CD8-positive, alpha-beta memory T cell (primary cell): Measurements from ENCODE around the gene CCDC50. TPM values are rescaled to one million over a fixed set of nuclear protein-coding genes. Genes with fewer than 3 reads are reported as not detected.

ENCODE experiments used
- CTCF ChIA-PET: fragments of 350-600 bp; sonication (Branson Sonifier 250); formaldehyde crosslinking; loops from one replicate; lab custom pipeline; 2021; ENCODE audit warnings: antibody characterized with exemption; lab: Charles Lee
- POLR2A ChIA-PET: fragments of 350-600 bp; sonication (Branson Sonifier 250); formaldehyde crosslinking; loops from one replicate; lab custom pipeline; 2021; ENCODE audit warnings: antibody characterized with exemption; lab: Charles Lee
- DNase-seq, 5 donors: peaks; one replicate each; pipeline versions ENCODE4 v3.0.0 to v3.0.0-alpha.2; 2020 to 2022; ENCODE audit warnings: mixed read lengths in 1 of 5
- H3K27ac ChIP-seq: one replicate; pipeline ENCODE4 v1.7.0; 2013; ENCODE audit warnings: low read depth, mild to moderate bottlenecking, low read length, moderate library complexity
- H3K27me3 ChIP-seq: 2 replicates; pipeline ENCODE4 v1.7.0; 2013; ENCODE audit warnings: low read length, mild to moderate bottlenecking; ENCODE audit not compliant: insufficient read depth, poor library complexity, severe bottlenecking
- H3K36me3 ChIP-seq: 2 replicates; pipeline ENCODE4 v1.7.0; 2013; ENCODE audit warnings: mild to moderate bottlenecking, low read length, moderate library complexity; ENCODE audit not compliant: insufficient read depth
- H3K4me1 ChIP-seq: 2 replicates; pipeline ENCODE4 v1.7.0; 2013; ENCODE audit warnings: mild to moderate bottlenecking, low read length, moderate library complexity; ENCODE audit not compliant: insufficient read depth
- H3K4me3 ChIP-seq: 2 replicates; pipeline ENCODE4 v1.7.0; 2013; ENCODE audit warnings: mild to moderate bottlenecking, low read length
- H3K9me3 ChIP-seq: 2 replicates; pipeline ENCODE4 v1.7.0; 2013; ENCODE audit warnings: mild to moderate bottlenecking, low read length
- H3K27ac Mint-ChIP-seq, 8 donors: one replicate each; pipeline ENCODE4 v1.8.0; 2020 to 2021; ENCODE audit warnings: mixed read lengths in 8 of 8, mild to moderate bottlenecking in 6 of 8, inconsistent platforms in 3 of 8, moderate library complexity in 3 of 8
- H3K27me3 Mint-ChIP-seq, 2 donors: one replicate each; pipeline ENCODE4 v1.8.0; 2020 to 2021; ENCODE audit warnings: mixed read lengths in 2 of 2, mild to moderate bottlenecking in 1 of 2, moderate library complexity in 1 of 2
- H3K36me3 Mint-ChIP-seq, 3 donors: one replicate each; pipeline ENCODE4 v1.8.0; 2020 to 2021; ENCODE audit warnings: mixed read lengths in 3 of 3, inconsistent platforms in 1 of 3, mild to moderate bottlenecking in 1 of 3
- H3K4me1 Mint-ChIP-seq, 3 donors: one replicate each; pipeline ENCODE4 v1.8.0; 2020 to 2021; ENCODE audit warnings: mixed read lengths in 3 of 3, inconsistent platforms in 1 of 3, mild to moderate bottlenecking in 1 of 3
- H3K4me3 Mint-ChIP-seq, 7 donors: one replicate each; pipeline ENCODE4 v1.8.0; 2020 to 2021; ENCODE audit warnings: mixed read lengths in 7 of 7, mild to moderate bottlenecking in 6 of 7, moderate library complexity in 4 of 7, inconsistent platforms in 2 of 7
- H3K9me3 Mint-ChIP-seq, 5 donors: one replicate each; pipeline ENCODE4 v1.8.0; 2020 to 2022; ENCODE audit warnings: mixed read lengths in 5 of 5, mild to moderate bottlenecking in 3 of 5, moderate library complexity in 2 of 5, inconsistent platforms in 1 of 5
- polyA plus RNA-seq: library from polyadenylated mRNA; unstranded; fragments of 300-500 nt; fragmentation: Illumina TruSeq; gene quantifications from one replicate; pipeline ENCODE4 v1.2.3, GENCODE V29; 2021
- total RNA-seq, 2 experiments: library from RNA; stranded (reverse); gene quantifications; one replicate each; pipeline ENCODE4 v1.2.3, GENCODE V29; 2021

The CCDC50 gene
- total and polyA plus RNA-seq, 3 experiments from 2014 or later, result 7.9 to 13.0 (median 11.9) TPM

- no peaks in the 10 kb centered on the region for H3K36me3 Mint-ChIP-seq
- POLR2A ChIA-PET, result no interaction called here
These were observed 34.9 kb upstream of the CCDC50 start for GRCh38 chr3:191294291-191294690.

GRCh38 chr3:191296041-191296541 is 33.1 kb upstream of the CCDC50 start:
- Mint-ChIP-seq H3K4me1 (no peaks in the 10 kb centered on the region), H3K4me3 (no peak overlapping the region), H3K9me3 (peaks cover 0 to 2% (median 0%) of the 10 kb centered on the region in 5 donors), H3K27me3 (no peaks in the 10 kb centered on the region), H3K36me3 (no peaks in the 10 kb centered on the region), H3K27ac (no peak overlapping the region)
- Histone ChIP-seq H3K36me3 (no peaks in the 10 kb centered on the region), H3K4me3 (no peak overlapping the region), H3K9me3 (no peaks in the 10 kb centered on the region), H3K4me1 (no peaks in the 10 kb centered on the region), H3K27me3 (no peaks in the 10 kb centered on the region), H3K27ac (no peak overlapping the region)
- DNase-seq, result no peak
- ChIA-PET CTCF (no interaction called here), POLR2A (no interaction called here)

More at GRCh38 chr3:191294291-191294690, 34.9 kb upstream of the CCDC50 start:
- H3K4me1 ChIP-seq, result no peaks in the 10 kb centered on the region
- no peak overlapping the region for H3K27ac ChIP-seq
- Mint-ChIP-seq H3K27me3 (no peaks in the 10 kb centered on the region), H3K27ac (no peak overlapping the region), H3K4me1 (peaks cover 0 to 12% (median 7%) of the 10 kb centered on the region in 3 donors), H3K9me3 (peaks cover 0 to 3% (median 0%) of the 10 kb centered on the region in 5 donors), H3K4me3 (no peak overlapping the region)
- H3K4me3 ChIP-seq, result no peak overlapping the region
- H3K9me3 ChIP-seq, result no peaks in the 10 kb centered on the region
- no peaks in the 10 kb centered on the region for H3K27me3 ChIP-seq
- DNase-seq, result no peak
- H3K36me3 ChIP-seq, result no peaks in the 10 kb centered on the region
- CTCF ChIA-PET, result no interaction called here

- ChIA-PET CTCF (no interaction called here), POLR2A (no interaction called here)
- peaks cover 0 to 2% (median 0%) of the 10 kb centered on the region in 5 donors for H3K9me3 Mint-ChIP-seq
- Histone ChIP-seq H3K9me3 (no peaks in the 10 kb centered on the region), H3K27ac (no peak overlapping the region), H3K4me3 (no peak overlapping the region), H3K36me3 (no peaks in the 10 kb centered on the region), H3K27me3 (no peaks in the 10 kb centered on the region), H3K4me1 (no peaks in the 10 kb centered on the region)
- no peak overlapping the region for H3K27ac Mint-ChIP-seq
- H3K36me3 Mint-ChIP-seq, result no peaks in the 10 kb centered on the region
- no peak for DNase-seq
- no peaks in the 10 kb centered on the region for H3K4me1 Mint-ChIP-seq
- H3K27me3 Mint-ChIP-seq, result no peaks in the 10 kb centered on the region
- no peak overlapping the region for H3K4me3 Mint-ChIP-seq
These were observed 30.3 kb upstream of the CCDC50 start for GRCh38 chr3:191298846-191299245.

GRCh38 chr3:191300422-191300821 is 28.8 kb upstream of the CCDC50 start:
- ChIA-PET POLR2A (no interaction called here), CTCF (no interaction called here)
- no peak overlapping the region for H3K27ac Mint-ChIP-seq
- H3K36me3 ChIP-seq, result no peaks in the 10 kb centered on the region
- peaks cover 0 to 2% (median 0%) of the 10 kb centered on the region in 5 donors for H3K9me3 Mint-ChIP-seq
- no peaks in the 10 kb centered on the region for H3K4me1 Mint-ChIP-seq
- no peak for DNase-seq
- no peaks in the 10 kb centered on the region for H3K9me3 ChIP-seq
- H3K4me3 Mint-ChIP-seq, result no peak overlapping the region
- no peak overlapping the region for H3K4me3 ChIP-seq
- no peak overlapping the region for H3K27ac ChIP-seq
- H3K4me1 ChIP-seq, result no peaks in the 10 kb centered on the region
- no peaks in the 10 kb centered on the region for H3K27me3 Mint-ChIP-seq
- H3K27me3 ChIP-seq, result no peaks in the 10 kb centered on the region
- H3K36me3 Mint-ChIP-seq, result no peaks in the 10 kb centered on the region

GRCh38 chr3:191301017-191301416 is 28.2 kb upstream of the CCDC50 start:
- Histone ChIP-seq H3K4me1 (no peaks in the 10 kb centered on the region), H3K27me3 (no peaks in the 10 kb centered on the region), H3K36me3 (no peaks in the 10 kb centered on the region), H3K4me3 (no peak overlapping the region), H3K27ac (no peak overlapping the region), H3K9me3 (no peaks in the 10 kb centered on the region)
- Mint-ChIP-seq H3K27ac (no peak overlapping the region), H3K9me3 (peaks cover 0 to 2% (median 0%) of the 10 kb centered on the region in 5 donors), H3K4me3 (no peak overlapping the region), H3K27me3 (no peaks in the 10 kb centered on the region), H3K36me3 (no peaks in the 10 kb centered on the region), H3K4me1 (no peaks in the 10 kb centered on the region)
- POLR2A ChIA-PET, result no interaction called here
- no peak for DNase-seq
- CTCF ChIA-PET, result interaction anchor here (0.8 kb wide), 1 partner anchor 12 kb away, joined by 3 read pairs; no protein-coding TSS in a partner anchor

- no peak overlapping the region for H3K27ac Mint-ChIP-seq
- ChIA-PET POLR2A (no interaction called here), CTCF (interaction anchor here (0.8 kb wide), 1 partner anchor 13 kb away, joined by 3 read pairs; no protein-coding TSS in a partner anchor)
- H3K9me3 Mint-ChIP-seq, result peaks cover 0 to 2% (median 0%) of the 10 kb centered on the region in 5 donors
- DNase-seq, result no peak
- Histone ChIP-seq H3K27me3 (no peaks in the 10 kb centered on the region), H3K27ac (no peak overlapping the region), H3K9me3 (no peaks in the 10 kb centered on the region), H3K36me3 (no peaks in the 10 kb centered on the region), H3K4me3 (no peak overlapping the region), H3K4me1 (no peaks in the 10 kb centered on the region)
- H3K4me1 Mint-ChIP-seq, result no peaks in the 10 kb centered on the region
- no peak overlapping the region for H3K4me3 Mint-ChIP-seq
- H3K36me3 Mint-ChIP-seq, result no peaks in the 10 kb centered on the region
- no peaks in the 10 kb centered on the region for H3K27me3 Mint-ChIP-seq
These were observed 27.3 kb upstream of the CCDC50 start for GRCh38 chr3:191301782-191302411.

GRCh38 chr3:191302451-191302850 is 26.7 kb upstream of the CCDC50 start:
- H3K4me3 Mint-ChIP-seq, result no peak overlapping the region
- H3K9me3 Mint-ChIP-seq, result peaks cover 0 to 2% (median 0%) of the 10 kb centered on the region in 5 donors
- H3K9me3 ChIP-seq, result no peaks in the 10 kb centered on the region
- H3K4me1 ChIP-seq, result no peaks in the 10 kb centered on the region
- ChIA-PET CTCF (no interaction called here), POLR2A (no interaction called here)
- no peaks in the 10 kb centered on the region for H3K27me3 ChIP-seq
- no peaks in the 10 kb centered on the region for H3K4me1 Mint-ChIP-seq
- H3K27ac Mint-ChIP-seq, result no peak overlapping the region
- no peak overlapping the region for H3K4me3 ChIP-seq
- no peaks in the 10 kb centered on the region for H3K36me3 Mint-ChIP-seq
- no peak for DNase-seq
- H3K27ac ChIP-seq, result no peak overlapping the region
- H3K36me3 ChIP-seq, result no peaks in the 10 kb centered on the region
- H3K27me3 Mint-ChIP-seq, result no peaks in the 10 kb centered on the region

- H3K4me1 ChIP-seq, result no peaks in the 10 kb centered on the region
- CTCF ChIA-PET, result no interaction called here
- H3K9me3 Mint-ChIP-seq, result peaks cover 0 to 2% (median 0%) of the 10 kb centered on the region in 5 donors
- H3K27ac Mint-ChIP-seq, result no peak overlapping the region
- H3K27ac ChIP-seq, result no peak overlapping the region
- POLR2A ChIA-PET, result no interaction called here
- H3K4me3 ChIP-seq, result no peak overlapping the region
- H3K9me3 ChIP-seq, result no peaks in the 10 kb centered on the region
- no peaks in the 10 kb centered on the region for H3K36me3 Mint-ChIP-seq
- H3K27me3 ChIP-seq, result no peaks in the 10 kb centered on the region
- H3K4me1 Mint-ChIP-seq, result no peaks in the 10 kb centered on the region
- no peaks in the 10 kb centered on the region for H3K36me3 ChIP-seq
- H3K27me3 Mint-ChIP-seq, result no peaks in the 10 kb centered on the region
- DNase-seq, result no peak
- no peak overlapping the region for H3K4me3 Mint-ChIP-seq
These were observed 25.6 kb upstream of the CCDC50 start for GRCh38 chr3:191303596-191303995.
